ENCODE data around the gene FAM217A. TPM values are rescaled to one million over a fixed set of nuclear protein-coding genes. Genes with fewer than 3 reads are reported as not detected.

Gene FAM217A
- total and polyA plus RNA-seq, 12 donors = 0.17 TPM; not detected in 11

- TF ChIP-seq CTCF (IDR thresholded peaks at IDR 0.05) = no peak
- TF ChIP-seq POLR2A (IDR thresholded peaks at IDR 0.05) = no peak
- no peak overlapping the region for H3K4me3 ChIP-seq
- H3K4me1 ChIP-seq (replicated peaks in 1 of 2) = peaks cover 6 to 7% of the 10 kb centered on the region in 2 donors
- H3K9me3 ChIP-seq (replicated peaks in 1 of 3) = no peaks in the 10 kb centered on the region
- H3K36me3 ChIP-seq (replicated peaks in 1 of 2) = peaks cover 0 to 92% of the 10 kb centered on the region in 2 donors
- H3K27ac ChIP-seq = peak overlapping the region in 1 of 5 donors; percentile 73
- DNase-seq = no peak
- WGBS, 4 donors = 87 to 96% (median 90%) methylated on average over 5 of the region's 5 CpGs
- H3K27me3 ChIP-seq = no peaks in the 10 kb centered on the region
- intact Hi-C loops (cut with DNase I) = loop anchor here in 1 of 2 donors (5.0 kb wide), 1 partner anchor 78 kb away; no protein-coding TSS in a partner anchor
Observed at GRCh38 chr6:4125500-4125899, 46.6 kb upstream of the FAM217A start.

GRCh38 chr6:4124351-4124750 lies 45.4 kb upstream of the FAM217A start:
- no peak overlapping the region for H3K4me3 ChIP-seq
- H3K36me3 ChIP-seq (replicated peaks in 1 of 2) = peaks cover 0 to 92% of the 10 kb centered on the region in 2 donors
- intact Hi-C loops (cut with DNase I) = no loop called here
- no peaks in the 10 kb centered on the region for H3K27me3 ChIP-seq
- H3K9me3 ChIP-seq (replicated peaks in 1 of 3) = no peaks in the 10 kb centered on the region
- no peak for TF ChIP-seq POLR2A (IDR thresholded peaks at IDR 0.05)
- TF ChIP-seq CTCF (IDR thresholded peaks at IDR 0.05) = no peak
- 24 to 37% (median 36%) methylated on average over 1 of the region's 1 CpG for WGBS, 4 donors
- DNase-seq = no peak
- H3K4me1 ChIP-seq (replicated peaks in 1 of 2) = peaks cover 3 to 7% of the 10 kb centered on the region in 2 donors
- H3K27ac ChIP-seq = no peak overlapping the region

GRCh38 chr6:4115741-4116140 lies 36.8 kb upstream of the FAM217A start:
- Histone ChIP-seq H3K4me1 (replicated peaks in 1 of 2) (no peaks in the 10 kb centered on the region), H3K27ac (no peak overlapping the region), H3K36me3 (replicated peaks in 1 of 2) (peaks cover 0 to 57% of the 10 kb centered on the region in 2 donors), H3K4me3 (no peak overlapping the region), H3K9me3 (replicated peaks in 1 of 3) (no peaks in the 10 kb centered on the region), H3K27me3 (no peaks in the 10 kb centered on the region)
- no peak for TF ChIP-seq CTCF (IDR thresholded peaks at IDR 0.05)
- TF ChIP-seq POLR2A (IDR thresholded peaks at IDR 0.05) = no peak
- 76 to 93% (median 85%) methylated on average over 4 of the region's 4 CpGs for WGBS, 4 donors
- intact Hi-C loops (cut with DNase I) = no loop called here
- no peak for DNase-seq

GRCh38 chr6:4114123-4114522 lies 35.2 kb upstream of the FAM217A start:
- Histone ChIP-seq H3K4me1 (replicated peaks in 1 of 2) (no peaks in the 10 kb centered on the region), H3K27me3 (no peaks in the 10 kb centered on the region), H3K4me3 (no peak overlapping the region), H3K27ac (no peak overlapping the region), H3K36me3 (replicated peaks in 1 of 2) (peaks cover 0 to 41% of the 10 kb centered on the region in 2 donors), H3K9me3 (replicated peaks in 1 of 3) (no peaks in the 10 kb centered on the region)
- TF ChIP-seq POLR2A (IDR thresholded peaks at IDR 0.05) = no peak
- TF ChIP-seq CTCF (IDR thresholded peaks at IDR 0.05) = no peak
- 90 to 98% (median 97%) methylated on average over 3 of the region's 3 CpGs for WGBS, 4 donors
- no peak for DNase-seq
- intact Hi-C loops (cut with DNase I) = no loop called here

Data from adrenal gland (tissue), 12 donors.